HepG2 (cell line): ENCODE data around the gene FAM3C. TPM values are rescaled to one million over a fixed set of nuclear protein-coding genes. Genes with fewer than 3 reads are reported as not detected.

Experiments
- ATAC-seq: fragments of 200-7000 bp; cut with Tn5 transposase; 3 replicates; pipeline ENCODE4 v1.9.1; 2020; ENCODE audit warnings: mild to moderate bottlenecking, moderate library complexity
- BruUV-seq: library from RNA; stranded (reverse); fragments of 400-500 nt; replicated peaks from 2 replicates; lab custom pipeline; 2021; lab: Mats Ljungman, UMichigan
- CTCF ChIA-PET: fragments of 300-600 bp; formaldehyde crosslinking; extraction: SDS; loops from one replicate; lab custom pipeline; 2021; ENCODE audit warnings: low total read pairs, inconsistent platforms, low intra/inter-chr PET ratio; lab: Yijun Ruan, JAX
- POLR2A ChIA-PET: fragments of 350-600 bp; sonication (Branson Sonifier 250); formaldehyde crosslinking; loops from one replicate; lab custom pipeline; 2020; ENCODE audit warnings: antibody characterized with exemption, inconsistent platforms; lab: Yijun Ruan, JAX
- DNase-seq: peaks from one replicate; pipeline ENCODE4 v3.0.0-alpha.2; 2015; ENCODE audit warnings: low spot score
- FAIRE-seq: peaks from 3 replicates; lab custom pipeline; 2011; peaks lifted over from hg19 to GRCh38; lab: Jason Lieb, UNC
- H2AFZ ChIP-seq: one replicate; pipeline ENCODE4 v1.6.1; 2011; ENCODE audit warnings: low read length, inconsistent platforms
- H3K27ac ChIP-seq: fragments of 300-600 bp; 3 replicates; pipeline ENCODE4 v1.8.0; 2011; ENCODE audit warnings: mixed run types, mild to moderate bottlenecking, mixed read lengths, low read length, inconsistent platforms; ENCODE audit not compliant: insufficient read depth; ENCODE audit errors: extremely low read length
- H3K27me3 ChIP-seq, 2 experiments: fragments of 200-600 bp in 1 of 2; 2 replicates in 1 of 2; 3 replicates in 1 of 2; pipeline versions ENCODE4 v1.6.0 to v1.8.0; 2011; ENCODE audit warnings: low read length in 2 of 2, mild to moderate bottlenecking in 2 of 2, moderate library complexity in 2 of 2, inconsistent platforms in 1 of 2; ENCODE audit not compliant: insufficient read depth in 2 of 2, control insufficient read depth in 1 of 2
- H3K36me3 ChIP-seq, 2 experiments: fragments of 200-600 bp in 1 of 2; replicated peaks in 1 of 2; 2 replicates in 1 of 2; 3 replicates in 1 of 2; pipeline versions ENCODE4 v1.5.1 to v1.8.0; 2011; ENCODE audit warnings: low read length in 2 of 2, inconsistent platforms in 1 of 2; ENCODE audit not compliant: insufficient read depth in 2 of 2, control insufficient read depth in 1 of 2
- H3K4me1 ChIP-seq: 2 replicates; pipeline ENCODE4 v1.5.1; 2012; ENCODE audit warnings: low read length, inconsistent platforms; ENCODE audit not compliant: insufficient read depth
- H3K4me2 ChIP-seq: 2 replicates; pipeline ENCODE4 v1.6.0; 2011; ENCODE audit warnings: low read depth, low read length, inconsistent platforms
- H3K4me3 ChIP-seq, 3 experiments: fragments of 200-600 bp in 1 of 3; sonication (generic), shearing (Covaris generic) in 1 of 3; replicated peaks in 1 of 3; 2 replicates each; pipeline ENCODE4 v1.5.1; 2011 to 2016; ENCODE audit warnings: low read length in 3 of 3, inconsistent platforms in 2 of 3, low read depth in 2 of 3, mild to moderate bottlenecking in 2 of 3, control low read depth in 1 of 3, mixed read lengths in 1 of 3; ENCODE audit not compliant: insufficient read depth in 1 of 3
- H3K79me2 ChIP-seq: one replicate; pipeline ENCODE4 v1.6.1; 2011; ENCODE audit warnings: low read length, inconsistent platforms; ENCODE audit not compliant: insufficient read depth
- H3K9ac ChIP-seq: 2 replicates; pipeline ENCODE4 v1.6.0; 2011; ENCODE audit warnings: mild to moderate bottlenecking, low read depth, low read length, inconsistent platforms; ENCODE audit not compliant: insufficient read depth
- H3K9me3 ChIP-seq: 2 replicates; pipeline ENCODE4 v1.5.1; 2012; ENCODE audit warnings: mild to moderate bottlenecking, low read length
- H4K20me1 ChIP-seq: 2 replicates; pipeline ENCODE4 v1.6.0; 2011; ENCODE audit warnings: inconsistent platforms, mild to moderate bottlenecking, low read length, moderate library complexity; ENCODE audit not compliant: insufficient read depth
- CREB1 ChIP-seq, 2 experiments: fragments of 450-650 bp in 1 of 2; IDR thresholded peaks; 2 replicates each; pipeline ENCODE4 v1.6.1; 2016 to 2017; ENCODE audit warnings: control low read depth in 1 of 2, mild to moderate bottlenecking in 1 of 2, missing compliant biosample characterization in 1 of 2, missing genetic modification characterization in 1 of 2
- ELK4 ChIP-seq: sonication (generic); formaldehyde crosslinking; IDR thresholded peaks from 2 replicates; pipeline ENCODE4 v1.9.0; 2021; ENCODE audit warnings: missing genetic modification reagents, borderline replicate concordance
- KDM6A ChIP-seq: IDR thresholded peaks from 2 replicates; pipeline ENCODE4 v1.6.1; 2016; ENCODE audit warnings: low read depth
- MBD4 ChIP-seq: IDR thresholded peaks from 2 replicates; pipeline ENCODE4 v1.6.1; 2012; ENCODE audit warnings: low read length, inconsistent platforms, borderline replicate concordance
- POLR2AphosphoS2 ChIP-seq: IDR thresholded peaks from 2 replicates; pipeline ENCODE4 v1.6.1; 2011; ENCODE audit warnings: low read depth, low read length, improper control_type of control experiment
- RAD21 ChIP-seq: fragments of 450-650 bp; formaldehyde crosslinking; IDR thresholded peaks from 2 replicates; pipeline ENCODE4 v1.5.0; 2020; ENCODE audit warnings: mild to moderate bottlenecking
- SIX4 ChIP-seq: sonication (generic); formaldehyde crosslinking; IDR thresholded peaks from 2 replicates; pipeline ENCODE4 v1.4.0; 2020; ENCODE audit warnings: missing genetic modification reagents
- STAT5B ChIP-seq: sonication (generic); formaldehyde crosslinking; IDR thresholded peaks from 2 replicates; pipeline ENCODE4 v1.4.0; 2020; ENCODE audit warnings: missing genetic modification reagents
- U2AF2 ChIP-seq: fragments of 200-400 bp; formaldehyde crosslinking; IDR thresholded peaks from 2 replicates; pipeline ENCODE4 v1.6.1; 2017; ENCODE audit warnings: low read depth, mild to moderate bottlenecking, low read length
- XBP1 ChIP-seq: sonication (generic); formaldehyde crosslinking; IDR thresholded peaks from 2 replicates; pipeline ENCODE4 v1.5.0; 2020; ENCODE audit warnings: missing genetic modification reagents
- ZBTB20 ChIP-seq: sonication (generic); formaldehyde crosslinking; IDR thresholded peaks from 2 replicates; pipeline ENCODE4 v1.8.1; 2023; ENCODE audit warnings: missing genetic modification reagents, low read depth, mild to moderate bottlenecking, borderline replicate concordance
- ZNF343 ChIP-seq: sonication (generic); formaldehyde crosslinking; IDR thresholded peaks from 2 replicates; pipeline ENCODE4 v1.4.0; 2020; ENCODE audit warnings: mild to moderate bottlenecking, missing genetic modification reagents
- ZNF800 ChIP-seq: sonication (generic); formaldehyde crosslinking; IDR thresholded peaks from 2 replicates; pipeline ENCODE4 v1.4.0; 2020; ENCODE audit warnings: missing genetic modification reagents
- WGBS: methylation state at CpG from one replicate; pipeline ENCODE4 v1.1.6; 2017; ENCODE audit warnings: low lambda C conversion rate; 5-methylcytosine and 5-hydroxymethylcytosine counted together
- in situ Hi-C: cut with HindIII; loops from 2 replicates; pipeline ENCODE4 v1.10.0; 2017; ENCODE audit warnings: low pct_unique_long_range_greater_than_20kb; ENCODE audit not compliant: extremely low pct_ligation_motif_present
- intact Hi-C: fragments of 100-400 bp; cut with micrococcal nuclease; formaldehyde crosslinking; loops from one replicate; pipeline ENCODE4 v1.10.0; 2022; ENCODE audit not compliant: unreplicated experiment
- polyA plus RNA-seq, 8 experiments: library from polyadenylated mRNA; depleted of rRNA in 3 of 8; stranded (reverse) in 7 of 8; unstranded in 1 of 8; fragments of >200 nt; fragmentation: Illumina TruSeq in 4 of 8; extraction: Trizol in 4 of 8; gene quantifications; 2 replicates each; pipeline versions ENCODE4 v1.2.1 to v1.2.3, GENCODE V29; 2011 to 2016; ENCODE audit warnings: low read depth in 4 of 8, missing spikeins in 1 of 8, mixed read lengths in 1 of 8; ENCODE audit not compliant: insufficient read depth in 1 of 8
- total RNA-seq, 5 experiments: library from RNA; depleted of rRNA; stranded (reverse); fragments of >200 nt; fragmentation: Illumina TruSeq; extraction: Trizol; gene quantifications; 2 replicates each; pipeline ENCODE4 v1.2.3, GENCODE V29; 2016; ENCODE audit warnings: low read depth in 1 of 5
- TF ChIP-seq, protein P1 (sequence below): IDR thresholded peaks from 2 replicates; pipeline ENCODE4 v1.6.1; 2016; ENCODE audit warnings: low read depth
- TF ChIP-seq, protein P2 (sequence below): sonication (generic); formaldehyde crosslinking; IDR thresholded peaks from 2 replicates; pipeline ENCODE4 v1.8.1; 2023; ENCODE audit warnings: mild to moderate bottlenecking, missing genetic modification reagents, borderline replicate concordance

Gene FAM3C
- total and polyA plus RNA-seq, 2 of the 13 experiments (the other 11 are each of a cell fraction or from before 2014, with no cell fraction given), result 14.6 to 16.0 TPM

DNA sequence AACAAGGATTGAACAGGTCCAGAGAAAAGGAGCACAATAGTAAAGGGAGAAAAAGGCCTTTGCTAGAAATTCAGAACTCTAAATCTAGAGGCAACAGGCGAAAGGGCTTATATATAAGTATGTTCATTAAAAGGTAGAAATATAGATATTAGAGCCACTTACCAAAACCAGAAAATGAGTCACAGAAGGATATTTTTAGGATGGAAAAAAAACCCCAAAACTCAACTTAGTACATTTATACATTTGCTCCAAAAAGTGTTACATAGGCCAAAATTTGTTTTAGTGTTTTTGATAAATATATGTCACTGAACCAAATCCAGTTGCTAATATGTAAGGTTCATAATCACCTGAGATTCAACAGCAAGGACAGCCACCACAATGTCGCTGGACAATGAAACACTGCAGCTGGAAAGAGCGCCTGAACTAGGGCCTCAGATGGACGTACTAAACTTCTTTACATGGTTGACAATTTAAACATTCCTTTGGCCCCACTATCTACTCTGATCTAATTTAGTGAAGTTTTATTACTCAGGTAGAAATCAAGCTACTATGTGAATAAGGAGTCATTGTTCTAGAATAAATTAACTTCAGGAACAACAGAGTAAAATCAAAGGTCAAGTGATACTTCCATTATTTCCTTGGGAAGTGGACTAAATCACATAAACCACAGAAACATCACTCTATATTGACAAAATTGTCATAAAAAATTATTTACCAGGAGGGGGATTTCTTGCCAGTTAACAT is 10.9 kb downstream of the FAM3C start:
- Histone ChIP-seq H3K4me1 (peaks cover 7% of the 10 kb centered on the region; the same call in 1 of the 2 replicates), H3K4me3 (no peak overlapping the region), H3K9me3 (no peaks in the 10 kb centered on the region), H3K36me3 (peaks cover 0 to 3% of the 10 kb centered on the region in 2 experiments; a peak in 2 of 5 replicates), H3K27ac (no peak overlapping the region), H3K9ac (no peak overlapping the region), H4K20me1 (no peaks in the 10 kb centered on the region), H3K79me2 (peaks cover 53% of the 10 kb centered on the region), H3K27me3 (no peaks in the 10 kb centered on the region), H2AFZ (no peak overlapping the region), H3K4me2 (no peak overlapping the region)
- CTCF ChIA-PET, result no interaction called here
- FAIRE-seq (no peak), ATAC-seq (no peak), DNase-seq (no peak)
- intact Hi-C loops, result no loop called here
- in situ Hi-C loops, result no loop called here
- POLR2A ChIA-PET, result interaction anchor here (0.9 kb wide), 1 partner anchor 10 kb away, joined by 5 read pairs; no protein-coding TSS in a partner anchor
- 98% methylated on average over 4 of the region's 4 CpGs for WGBS
- TF ChIP-seq POLR2AphosphoS2 (no peak), ELK4 (CRISPR knock-in tag) (no peak), STAT5B (CRISPR knock-in tag) (no peak), RAD21 (CRISPR knock-in tag) (no peak), ZBTB20 (CRISPR knock-in tag) (no peak), MBD4 (no peak), U2AF2 (no peak), XBP1 (no peak), SIX4 (CRISPR knock-in tag) (no peak), ZNF800 (CRISPR knock-in tag) (no peak), CREB1 (IDR thresholded peaks at IDR 0.05) (no peak), CREB1 (CRISPR knock-in tag; IDR thresholded peaks at IDR 0.05) (no peak), KDM6A (CRISPR knock-in tag) (no peak), ZNF343 (CRISPR knock-in tag) (no peak)
- TF ChIP-seq, protein P1, sequence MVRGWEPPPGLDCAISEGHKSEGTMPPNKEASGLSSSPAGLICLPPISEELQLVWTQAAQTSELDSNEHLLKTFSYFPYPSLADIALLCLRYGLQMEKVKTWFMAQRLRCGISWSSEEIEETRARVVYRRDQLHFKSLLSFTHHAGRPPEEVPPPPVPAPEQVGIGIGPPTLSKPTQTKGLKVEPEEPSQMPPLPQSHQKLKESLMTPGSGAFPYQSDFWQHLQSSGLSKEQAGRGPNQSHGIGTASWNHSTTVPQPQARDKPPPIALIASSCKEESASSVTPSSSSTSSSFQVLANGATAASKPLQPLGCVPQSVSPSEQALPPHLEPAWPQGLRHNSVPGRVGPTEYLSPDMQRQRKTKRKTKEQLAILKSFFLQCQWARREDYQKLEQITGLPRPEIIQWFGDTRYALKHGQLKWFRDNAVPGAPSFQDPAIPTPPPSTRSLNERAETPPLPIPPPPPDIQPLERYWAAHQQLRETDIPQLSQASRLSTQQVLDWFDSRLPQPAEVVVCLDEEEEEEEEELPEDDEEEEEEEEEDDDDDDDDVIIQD, result no peak
- TF ChIP-seq, protein P2, sequence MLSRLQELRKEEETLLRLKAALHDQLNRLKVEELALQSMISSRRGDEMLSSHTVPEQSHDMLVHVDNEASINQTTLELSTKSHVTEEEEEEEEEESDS (CRISPR knock-in tag), result no peak
- BruUV-seq, result no TSS peak
